ENCODE measurements around the gene AOPEP. TPM values are rescaled to one million over a fixed set of nuclear protein-coding genes. Genes with fewer than 3 reads are reported as not detected.

Gene AOPEP
- total RNA-seq, 1 experiment from 2014 or later: 15.0 TPM

DNA sequence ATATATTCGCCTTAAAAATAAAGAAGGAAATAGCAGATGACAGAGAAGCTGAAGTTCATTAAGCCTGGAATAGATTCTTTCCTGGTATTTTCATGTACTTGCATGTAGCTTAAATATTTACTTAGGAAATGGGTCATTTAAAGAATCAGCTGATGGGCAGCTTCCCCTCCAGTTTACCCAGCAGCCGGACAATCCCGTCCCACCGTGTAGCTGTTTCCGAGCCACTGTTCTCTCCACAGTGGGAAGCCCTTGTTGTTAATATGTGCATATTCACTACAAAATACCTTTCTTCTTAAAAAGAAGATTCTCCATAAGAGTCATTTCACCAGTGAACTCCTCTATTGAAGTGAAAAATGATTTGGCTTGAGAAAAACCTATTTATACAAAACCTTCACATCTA is 404.0 kb downstream of the AOPEP start:
- Histone ChIP-seq H4K8ac (replicated peaks; ENCODE audit: insufficient read length, low read depth, low read length) (no peak overlapping the region), H3K4me1 (ENCODE audit: insufficient read depth, low read length) (peaks cover 10% of the 10 kb centered on the region; the same call in 1 of the 2 replicates), H3K79me2 (ENCODE audit: insufficient read depth, low read length) (no peaks in the 10 kb centered on the region), H3K79me1 (ENCODE audit: insufficient read depth, low read depth, low read length, poor library complexity, severe bottlenecking) (no peaks in the 10 kb centered on the region), H2BK120ac (ENCODE audit: low read depth, low read length, poor library complexity, severe bottlenecking) (no peak overlapping the region), H3K27ac (ENCODE audit: insufficient read length, low read depth, low read length) (no peak overlapping the region), H2AK5ac (ENCODE audit: insufficient read length, low read length) (no peak overlapping the region), H4K5ac (ENCODE audit: insufficient read length, low read depth, low read length) (no peak overlapping the region), H3K56ac (ENCODE audit: insufficient read length, low read depth, low read length) (no peak overlapping the region), H3K4me2 (ENCODE audit: insufficient read depth, insufficient read length, low read length) (no peak overlapping the region), H2AFZ (ENCODE audit: low read length) (no peak overlapping the region), H3K23ac (ENCODE audit: insufficient read length, low read depth, low read length) (no peak overlapping the region), H3K14ac (ENCODE audit: insufficient read depth, low read length) (no peak overlapping the region), H3K9me3 (ENCODE audit: control insufficient read depth, low read depth, low read length) (no peaks in the 10 kb centered on the region), H3K23me2 (ENCODE audit: insufficient read length, low read depth, low read length, poor library complexity, severe bottlenecking) (peaks cover 4% of the 10 kb centered on the region), H3T11ph (ENCODE audit: low read length) (no peak overlapping the region), H2BK5ac (ENCODE audit: insufficient read length, low read length) (no peak overlapping the region), H4K91ac (ENCODE audit: insufficient read length, low read depth, low read length) (no peak overlapping the region), H2BK20ac (ENCODE audit: low read depth, low read length, poor library complexity, severe bottlenecking) (no peak overlapping the region), H3K4ac (ENCODE audit: low read depth, low read length) (no peak overlapping the region), H3K9ac (ENCODE audit: extremely low read depth, insufficient read length, low read length) (no peak overlapping the region), H3K27me3 (ENCODE audit: insufficient read depth, low read length) (no peaks in the 10 kb centered on the region), H3K18ac (ENCODE audit: insufficient read length, low read depth, low read length) (no peak overlapping the region), H4K20me1 (ENCODE audit: control insufficient read depth, insufficient read depth, insufficient read length) (no peaks in the 10 kb centered on the region), H2BK15ac (ENCODE audit: low read depth, low read length) (no peak overlapping the region), H2BK12ac (ENCODE audit: insufficient read length, low read depth, low read length) (no peak overlapping the region)
- TF ChIP-seq, protein P1, sequence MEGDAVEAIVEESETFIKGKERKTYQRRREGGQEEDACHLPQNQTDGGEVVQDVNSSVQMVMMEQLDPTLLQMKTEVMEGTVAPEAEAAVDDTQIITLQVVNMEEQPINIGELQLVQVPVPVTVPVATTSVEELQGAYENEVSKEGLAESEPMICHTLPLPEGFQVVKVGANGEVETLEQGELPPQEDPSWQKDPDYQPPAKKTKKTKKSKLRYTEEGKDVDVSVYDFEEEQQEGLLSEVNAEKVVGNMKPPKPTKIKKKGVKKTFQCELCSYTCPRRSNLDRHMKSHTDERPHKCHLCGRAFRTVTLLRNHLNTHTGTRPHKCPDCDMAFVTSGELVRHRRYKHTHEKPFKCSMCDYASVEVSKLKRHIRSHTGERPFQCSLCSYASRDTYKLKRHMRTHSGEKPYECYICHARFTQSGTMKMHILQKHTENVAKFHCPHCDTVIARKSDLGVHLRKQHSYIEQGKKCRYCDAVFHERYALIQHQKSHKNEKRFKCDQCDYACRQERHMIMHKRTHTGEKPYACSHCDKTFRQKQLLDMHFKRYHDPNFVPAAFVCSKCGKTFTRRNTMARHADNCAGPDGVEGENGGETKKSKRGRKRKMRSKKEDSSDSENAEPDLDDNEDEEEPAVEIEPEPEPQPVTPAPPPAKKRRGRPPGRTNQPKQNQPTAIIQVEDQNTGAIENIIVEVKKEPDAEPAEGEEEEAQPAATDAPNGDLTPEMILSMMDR (conservative IDR thresholded peaks at IDR 0.05): no peak
- peak; percentile 51 for DNase-seq
- H3K27me3 Mint-ChIP-seq (ENCODE audit: low read depth): peaks cover 6% of the 10 kb centered on the region; the same call in 1 of the 2 replicates
- H3K4me1 Mint-ChIP-seq: peaks cover 34 to 42% of the 10 kb centered on the region in 2 experiments
- WGBS (ENCODE audit: extremely low coverage, insufficient read length, low lambda C conversion rate): no CpG with 5 or more reads among the region's 5 CpGs
- peak overlapping the region in 1 of 2 experiments; percentile 31; a peak in 3 of 5 replicates for H3K4me3 Mint-ChIP-seq
- no peaks in the 10 kb centered on the region for H3K36me3 Mint-ChIP-seq (ENCODE audit: insufficient read depth in 1 of 3, low read depth in 3 of 3)
- peak overlapping the region in 1 of 3 experiments; percentile 84; a peak in 3 of 7 replicates for H3K27ac Mint-ChIP-seq
- H3K9me3 Mint-ChIP-seq: no peaks in the 10 kb centered on the region
